NB4 (cell line): Measurements from ENCODE around the gene LRBA.

Source experiments
- POLR2A ChIP-seq: IDR thresholded peaks from 2 replicates; pipeline ENCODE4 v1.6.1; 2011; ENCODE audit warnings: mild to moderate bottlenecking; ENCODE audit not compliant: insufficient read length; ENCODE audit errors: extremely low read depth
- TF ChIP-seq, protein P1 (sequence below): IDR thresholded peaks from one replicate; pipeline ENCODE4 v1.5.1; 2012; ENCODE audit warnings: low read depth, low read length
- TF ChIP-seq, protein P2 (sequence below): IDR thresholded peaks from 2 replicates; pipeline ENCODE4 v1.6.1; 2011; ENCODE audit warnings: low read depth, low read length

DNA sequence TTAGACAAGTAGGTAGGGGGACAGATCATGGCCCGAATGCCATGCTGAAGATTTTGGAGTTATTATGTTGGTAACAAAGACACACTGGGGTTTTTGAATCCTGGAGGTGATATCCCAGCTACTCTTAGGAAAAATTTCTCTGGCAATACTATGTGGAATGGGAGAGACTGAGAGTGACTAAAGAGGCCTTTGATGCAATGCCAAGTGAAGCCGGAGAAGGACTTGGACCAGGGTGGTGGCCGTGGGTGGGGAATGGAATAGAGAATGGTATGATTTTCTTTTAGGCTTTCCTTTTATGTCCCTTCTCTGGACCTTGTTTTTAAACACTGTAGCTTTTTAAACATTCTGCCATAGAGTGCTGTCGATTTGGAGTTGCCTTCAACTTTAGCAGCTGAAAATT, 795.2 kb downstream of the LRBA start:
- TF ChIP-seq, protein P1, sequence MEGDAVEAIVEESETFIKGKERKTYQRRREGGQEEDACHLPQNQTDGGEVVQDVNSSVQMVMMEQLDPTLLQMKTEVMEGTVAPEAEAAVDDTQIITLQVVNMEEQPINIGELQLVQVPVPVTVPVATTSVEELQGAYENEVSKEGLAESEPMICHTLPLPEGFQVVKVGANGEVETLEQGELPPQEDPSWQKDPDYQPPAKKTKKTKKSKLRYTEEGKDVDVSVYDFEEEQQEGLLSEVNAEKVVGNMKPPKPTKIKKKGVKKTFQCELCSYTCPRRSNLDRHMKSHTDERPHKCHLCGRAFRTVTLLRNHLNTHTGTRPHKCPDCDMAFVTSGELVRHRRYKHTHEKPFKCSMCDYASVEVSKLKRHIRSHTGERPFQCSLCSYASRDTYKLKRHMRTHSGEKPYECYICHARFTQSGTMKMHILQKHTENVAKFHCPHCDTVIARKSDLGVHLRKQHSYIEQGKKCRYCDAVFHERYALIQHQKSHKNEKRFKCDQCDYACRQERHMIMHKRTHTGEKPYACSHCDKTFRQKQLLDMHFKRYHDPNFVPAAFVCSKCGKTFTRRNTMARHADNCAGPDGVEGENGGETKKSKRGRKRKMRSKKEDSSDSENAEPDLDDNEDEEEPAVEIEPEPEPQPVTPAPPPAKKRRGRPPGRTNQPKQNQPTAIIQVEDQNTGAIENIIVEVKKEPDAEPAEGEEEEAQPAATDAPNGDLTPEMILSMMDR, result no peak
- TF ChIP-seq, protein P2, sequence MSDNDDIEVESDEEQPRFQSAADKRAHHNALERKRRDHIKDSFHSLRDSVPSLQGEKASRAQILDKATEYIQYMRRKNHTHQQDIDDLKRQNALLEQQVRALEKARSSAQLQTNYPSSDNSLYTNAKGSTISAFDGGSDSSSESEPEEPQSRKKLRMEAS, result no peak
- no peak for TF ChIP-seq POLR2A
